Urinary bladder (tissue), 4 donors: ENCODE data around the gene KIF2C. TPM values are rescaled to one million over a fixed set of nuclear protein-coding genes. Genes with fewer than 3 reads are reported as not detected.
"Not testable (repeated sequence)": the region's sequence is repeated elsewhere in the genome, so short reads cannot be mapped to it uniquely, and the experiment has no call there.

ENCODE experiments used
- DNase-seq: peaks from one replicate; pipeline ENCODE4 v3.0.0-alpha.2; 2015; ENCODE audit errors: extremely low spot score
- H3K27ac ChIP-seq: one replicate; pipeline ENCODE4 v1.5.1; 2013; ENCODE audit warnings: low read depth, mild to moderate bottlenecking, moderate library complexity
- H3K36me3 ChIP-seq: one replicate; pipeline ENCODE4 v1.6.1; 2013; ENCODE audit warnings: mild to moderate bottlenecking, moderate library complexity; ENCODE audit not compliant: insufficient read depth
- H3K4me1 ChIP-seq: one replicate; pipeline ENCODE4 v1.6.1; 2013; ENCODE audit warnings: mild to moderate bottlenecking, moderate library complexity; ENCODE audit not compliant: insufficient read depth
- H3K4me3 ChIP-seq: one replicate; pipeline ENCODE4 v1.5.1; 2013; ENCODE audit warnings: low read depth, low read length
- WGBS: extraction: QIAGEN DNeasy Blood & Tissue Kit; methylation state at CpG from one replicate; pipeline ENCODE4 v1.1.7; 2013; 5-methylcytosine and 5-hydroxymethylcytosine counted together
- polyA plus RNA-seq: library from polyadenylated mRNA; stranded (reverse); fragments of 200-250 nt; gene quantifications from one replicate; pipeline ENCODE4 v1.2.3, GENCODE V29; 2013
- total RNA-seq: library from RNA; depleted of rRNA; stranded (reverse); fragments of >200 nt; gene quantifications from one replicate; pipeline ENCODE4 v1.2.3, GENCODE V29; 2014
- donor health status: healthy with polysubstance abuse.
- donor health status: healthy.

The KIF2C gene
- total and polyA plus RNA-seq, 2 donors = 2.6 to 9.4 TPM

GRCh38 chr1:44723496-44724295, 15.9 kb upstream of the KIF2C start:
- Histone ChIP-seq H3K4me3 (no peak overlapping the region), H3K36me3 (no peaks in the 10 kb centered on the region), H3K4me1 (no peaks in the 10 kb centered on the region), H3K27ac (no peak overlapping the region)
- no peak for DNase-seq
- WGBS = 82% methylated on average over 28 of the region's 28 CpGs

- DNase-seq = no peak
- Histone ChIP-seq H3K36me3 (no peaks in the 10 kb centered on the region), H3K4me1 (no peaks in the 10 kb centered on the region), H3K4me3 (no peak overlapping the region), H3K27ac (no peak overlapping the region)
- WGBS = 84% methylated on average over 64 of the region's 64 CpGs
Observed at GRCh38 chr1:44724296-44724954, 15.2 kb upstream of the KIF2C start.

DNA sequence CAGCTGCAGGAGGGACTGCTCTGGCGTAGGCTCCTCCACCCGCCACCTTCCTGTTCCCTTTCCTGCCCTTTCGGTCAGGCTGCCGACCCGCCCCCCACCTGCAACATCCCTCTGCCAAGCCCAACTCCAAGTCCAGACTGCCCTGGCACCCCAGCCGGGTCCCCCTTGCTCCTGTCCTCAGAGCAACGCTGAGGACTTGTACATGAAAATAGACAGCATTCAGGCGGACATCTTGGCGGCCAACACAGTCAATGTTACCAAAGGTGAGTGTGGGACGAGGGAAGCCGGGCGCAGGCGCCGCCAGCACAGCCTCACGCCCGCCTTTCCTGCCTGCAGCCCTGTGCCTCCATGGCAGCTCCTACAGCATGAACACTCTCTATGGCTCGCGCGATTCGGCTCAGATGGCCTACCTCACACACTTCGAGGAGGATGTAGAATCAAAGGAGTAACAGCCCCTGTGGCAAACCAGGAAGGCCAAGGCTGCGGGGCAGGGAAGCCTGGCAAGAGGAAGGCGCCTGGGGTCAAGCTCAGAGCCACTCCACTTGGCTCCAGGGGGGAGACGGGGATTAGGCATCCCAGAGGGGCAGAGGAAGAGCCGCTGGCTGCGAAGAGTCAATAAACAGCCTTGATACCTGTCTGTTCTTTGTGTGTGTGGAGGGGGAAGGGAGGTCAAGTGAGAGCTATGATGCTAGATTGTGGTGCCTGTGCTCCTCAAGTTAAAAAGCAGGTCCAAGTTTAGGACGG, 14.5 kb upstream of the KIF2C start:
- Histone ChIP-seq H3K27ac (no peak overlapping the region), H3K4me1 (no peaks in the 10 kb centered on the region), H3K36me3 (no peaks in the 10 kb centered on the region), H3K4me3 (no peak overlapping the region)
- DNase-seq = no peak
- WGBS = 85% methylated on average over 27 of the region's 27 CpGs

DNA sequence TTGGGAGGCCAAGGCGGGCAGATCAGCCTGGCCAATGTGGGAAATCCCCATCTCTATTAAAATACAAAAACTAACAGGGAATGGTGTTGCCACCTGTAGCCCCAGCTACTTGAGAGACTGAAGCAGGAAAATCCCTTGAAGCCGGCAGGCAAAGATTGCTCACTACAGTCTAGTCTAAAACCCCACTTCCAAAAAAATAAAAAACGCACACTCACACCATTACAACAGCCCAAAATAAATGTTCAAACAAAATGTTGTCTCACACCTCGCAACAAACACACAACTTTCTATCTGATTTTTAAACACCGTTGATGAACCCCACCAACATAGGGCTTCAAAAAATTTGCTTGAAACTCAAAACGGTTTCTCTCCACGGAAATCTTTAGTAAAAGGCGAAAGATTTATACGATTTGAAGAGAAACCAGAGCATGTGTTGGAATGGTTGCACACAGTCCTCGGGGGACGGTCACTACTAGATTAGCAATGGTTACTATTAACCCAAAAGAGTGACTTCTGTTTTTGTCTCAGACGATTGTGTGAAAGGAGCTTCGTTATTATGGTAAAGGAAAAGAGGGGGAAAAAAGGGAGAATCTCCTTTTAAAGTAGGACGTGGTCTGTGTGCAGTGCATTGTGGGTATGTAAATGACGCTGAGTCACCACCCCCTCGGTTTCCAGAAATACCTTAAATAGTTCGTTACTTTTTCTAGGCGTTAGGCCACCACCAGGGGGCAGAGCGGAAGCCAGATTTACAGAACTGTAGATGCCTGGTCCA, 8.7 kb upstream of the KIF2C start, which contains the start of gene RNU5D-1:
Gene RNU5D-1 (minus strand): TSS at position 430 of the 772 bp plus-strand sequence.
- DNase-seq = peak; percentile 94
- Histone ChIP-seq H3K4me3 (no peak within 1 kb of the TSS), H3K27ac (peak within 1 kb of the TSS; percentile 68), H3K4me1 (no peaks in the 10 kb centered on the region), H3K36me3 (no peaks in the 10 kb centered on the region)
- WGBS = 2% methylated on average over 19 of the region's 19 CpGs

DNA sequence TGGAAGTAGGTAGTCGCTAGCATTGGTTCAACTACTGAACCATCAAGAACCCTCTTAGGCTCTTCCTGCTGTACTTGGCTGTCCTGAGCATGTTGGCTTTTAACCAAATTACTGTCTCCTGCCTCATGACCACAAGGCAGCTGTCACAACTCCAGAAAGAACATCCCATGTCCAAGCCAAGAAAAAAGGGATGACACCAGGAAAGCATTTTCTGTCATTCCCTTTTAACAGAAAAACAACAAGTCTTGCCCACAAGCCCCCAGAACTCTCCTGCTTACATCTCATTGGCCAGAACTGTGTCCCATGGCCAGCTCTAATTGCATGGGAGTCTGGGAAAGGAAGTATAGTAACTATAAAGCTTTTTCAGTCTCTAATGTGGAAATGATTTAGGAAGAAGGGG, 6.3 kb upstream of the KIF2C start:
- Histone ChIP-seq H3K4me3 (no peak overlapping the region), H3K27ac (no peak overlapping the region), H3K4me1 (no peaks in the 10 kb centered on the region), H3K36me3 (no peaks in the 10 kb centered on the region)
- no peak for DNase-seq
- 46% methylated on average over 1 of the region's 1 CpG for WGBS

- no peak overlapping the region for H3K27ac ChIP-seq
- 86% methylated on average over 1 of the region's 1 CpG for WGBS
- DNase-seq = no peak
- no peak overlapping the region for H3K4me3 ChIP-seq
- no peaks in the 10 kb centered on the region for H3K4me1 ChIP-seq
- H3K36me3 ChIP-seq = no peaks in the 10 kb centered on the region
Observed at GRCh38 chr1:44733784-44734183, 5.9 kb upstream of the KIF2C start.

DNA sequence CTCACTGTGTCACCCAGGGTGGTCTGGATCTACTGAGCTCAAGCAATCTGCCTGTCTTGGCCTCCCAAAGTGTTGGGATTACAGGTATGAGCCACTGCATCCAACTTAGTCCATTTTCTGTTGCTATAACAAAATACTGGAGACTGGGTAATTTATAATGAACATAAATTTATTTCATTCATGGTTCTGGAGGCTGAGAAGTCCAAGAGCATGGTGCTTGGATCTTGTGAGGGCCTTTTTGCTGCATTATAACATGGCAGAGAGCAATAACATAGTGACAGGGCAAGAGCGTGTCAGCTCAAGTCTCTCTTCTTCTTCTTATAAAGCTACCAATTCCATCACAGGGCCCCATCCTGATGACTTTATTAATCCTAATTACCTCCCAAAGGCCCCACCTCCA, 3.6 kb upstream of the KIF2C start:
- WGBS = 97% methylated on average over 1 of the region's 1 CpG
- Histone ChIP-seq H3K4me3 (no peak overlapping the region), H3K4me1 (no peaks in the 10 kb centered on the region), H3K27ac (no peak overlapping the region), H3K36me3 (no peaks in the 10 kb centered on the region)
- no peak for DNase-seq

GRCh38 chr1:44738953-44739306, 707 bp upstream of the KIF2C start:
- not testable (repeated sequence) for H3K4me1 ChIP-seq, H3K36me3 ChIP-seq, H3K27ac ChIP-seq, DNase-seq
- H3K4me3 ChIP-seq = peak overlapping the region; percentile 29
- WGBS = 72% methylated on average over 1 of the region's 1 CpG

GRCh38 chr1:44740179-44740617, 561 bp downstream of the KIF2C start:
- DNase-seq = no peak
- Histone ChIP-seq H3K4me1 (no peaks in the 10 kb centered on the region), H3K4me3 (peak overlapping the region; percentile 29), H3K36me3 (no peaks in the 10 kb centered on the region), H3K27ac (no peak overlapping the region)
- 3% methylated on average over 14 of the region's 14 CpGs for WGBS

- 73% methylated on average over 1 of the region's 1 CpG for WGBS
Observed at GRCh38 chr1:44743211-44743610, 3.6 kb downstream of the KIF2C start.

DNA sequence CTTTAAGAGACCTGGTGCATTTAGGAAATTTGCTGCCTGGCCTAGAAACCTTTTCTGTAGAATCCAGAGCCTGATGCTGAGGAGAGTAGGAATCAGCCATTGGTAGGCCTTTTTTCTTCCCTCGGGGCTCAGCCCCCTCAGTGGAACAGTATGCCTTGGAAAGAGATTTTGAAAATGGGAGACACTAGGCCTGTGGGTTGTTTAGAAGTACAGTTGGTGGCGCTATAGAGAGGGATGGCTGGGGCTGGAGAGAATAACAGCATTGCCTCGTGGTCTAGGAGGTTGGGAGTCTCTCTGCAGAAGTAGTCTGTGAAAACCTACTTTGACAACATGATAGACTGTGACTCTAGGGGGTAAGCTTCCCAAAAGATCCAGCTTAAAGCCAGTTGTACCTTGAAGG, 8.2 kb downstream of the KIF2C start:
- 90% methylated on average over 3 of the region's 3 CpGs for WGBS
- H3K36me3 ChIP-seq = no peaks in the 10 kb centered on the region
- H3K4me3 ChIP-seq = no peak overlapping the region
- no peaks in the 10 kb centered on the region for H3K4me1 ChIP-seq
- H3K27ac ChIP-seq = no peak overlapping the region
- DNase-seq = no peak

More at GRCh38 chr1:44743211-44743610, 3.6 kb downstream of the KIF2C start:
- H3K4me1 ChIP-seq = no peaks in the 10 kb centered on the region
- no peak overlapping the region for H3K27ac ChIP-seq
- H3K36me3 ChIP-seq = no peaks in the 10 kb centered on the region
- DNase-seq = no peak
- no peak overlapping the region for H3K4me3 ChIP-seq

DNA sequence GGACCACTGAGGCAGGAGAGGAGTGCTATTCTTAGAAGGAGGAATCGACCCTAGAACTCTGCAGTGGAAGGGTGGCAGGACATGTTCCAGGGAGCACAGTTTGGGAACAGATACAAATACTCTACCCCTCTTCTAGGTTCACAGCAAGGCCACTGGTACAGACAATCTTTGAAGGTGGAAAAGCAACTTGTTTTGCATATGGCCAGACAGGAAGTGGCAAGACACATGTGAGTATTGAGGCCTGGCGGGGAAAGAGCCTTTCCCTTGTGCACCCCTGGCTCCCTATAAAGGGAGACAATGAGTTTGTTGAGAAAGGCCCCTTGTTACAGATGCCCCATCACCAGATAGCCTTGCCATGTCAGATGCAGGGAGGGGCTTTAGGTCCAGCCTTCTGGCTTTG, 17.8 kb downstream of the KIF2C start:
- DNase-seq = no peak
- 96% methylated on average over 2 of the region's 2 CpGs for WGBS
- Histone ChIP-seq H3K4me1 (no peaks in the 10 kb centered on the region), H3K4me3 (no peak overlapping the region), H3K36me3 (no peaks in the 10 kb centered on the region), H3K27ac (no peak overlapping the region)

DNA sequence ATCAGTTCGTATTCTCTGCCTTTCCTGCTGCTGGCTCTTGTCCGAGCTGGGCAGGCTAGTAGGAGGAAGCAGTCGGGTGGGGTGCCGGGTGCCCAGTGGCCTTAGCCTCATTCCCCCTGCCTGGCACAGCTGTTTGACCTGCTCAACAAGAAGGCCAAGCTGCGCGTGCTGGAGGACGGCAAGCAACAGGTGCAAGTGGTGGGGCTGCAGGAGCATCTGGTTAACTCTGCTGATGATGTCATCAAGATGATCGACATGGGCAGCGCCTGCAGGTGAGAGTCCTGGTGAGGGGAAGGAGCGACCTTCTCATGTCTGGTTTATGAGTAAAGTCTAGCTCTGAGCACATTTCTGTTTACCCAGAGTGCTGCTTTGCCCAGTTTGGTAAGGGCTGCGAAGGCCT, 19.4 kb downstream of the KIF2C start:
- WGBS = 90% methylated on average over 11 of the region's 11 CpGs
- Histone ChIP-seq H3K4me1 (no peaks in the 10 kb centered on the region), H3K36me3 (no peaks in the 10 kb centered on the region), H3K27ac (no peak overlapping the region), H3K4me3 (no peak overlapping the region)
- no peak for DNase-seq
